Bronchial epithelial cell (primary cell): ENCODE measurements around the gene PPTC7. TPM values are rescaled to one million over a fixed set of nuclear protein-coding genes. Genes with fewer than 3 reads are reported as not detected.

ENCODE experiments used
- DNase-seq: peaks from one replicate; pipeline ENCODE4 v3.0.0-alpha.2; 2010; ENCODE audit warnings: low read depth
- FAIRE-seq: peaks from 2 replicates; lab custom pipeline; 2011; peaks lifted over from hg19 to GRCh38; lab: Jason Lieb, UNC
- H3K27me3 ChIP-seq: 2 replicates; pipeline ENCODE4 v1.5.1; 2011; ENCODE audit warnings: low read length; ENCODE audit not compliant: control insufficient read depth, insufficient read depth
- H3K36me3 ChIP-seq: 2 replicates; pipeline ENCODE4 v1.5.1; 2011; ENCODE audit warnings: low read length; ENCODE audit not compliant: control insufficient read depth, insufficient read depth
- H3K4me3 ChIP-seq: 2 replicates; pipeline ENCODE4 v1.5.1; 2011; ENCODE audit warnings: mild to moderate bottlenecking, low read depth, low read length, control low read depth
- CTCF ChIP-seq: IDR thresholded peaks from 2 replicates; pipeline ENCODE4 v1.5.1; 2011; ENCODE audit warnings: mild to moderate bottlenecking, moderate library complexity, low read length, control low read depth, inconsistent platforms; ENCODE audit not compliant: insufficient read depth, severe bottlenecking
- total RNA-seq: library from RNA; depleted of rRNA; stranded (reverse); fragments of >200 nt; gene quantifications from 2 replicates; pipeline ENCODE4 v1.2.1, GENCODE V29; 2014

The PPTC7 gene
- total RNA-seq, 1 donor from 2014 or later = 10.8 TPM

- Histone ChIP-seq H3K27me3 (no peaks in the 10 kb centered on the region), H3K4me3 (no peak overlapping the region), H3K36me3 (no peaks in the 10 kb centered on the region)
- FAIRE-seq (no peak), DNase-seq (no peak)
- no peak for TF ChIP-seq CTCF
These were observed 69.3 kb downstream of the PPTC7 start for GRCh38 chr12:110513842-110514241.

- Histone ChIP-seq H3K4me3 (no peak overlapping the region), H3K27me3 (no peaks in the 10 kb centered on the region), H3K36me3 (no peaks in the 10 kb centered on the region)
- DNase-seq = peak; percentile 23
- TF ChIP-seq CTCF = no peak
- FAIRE-seq = no peak
These were observed 75.0 kb downstream of the PPTC7 start for GRCh38 chr12:110508071-110508586.

GRCh38 chr12:110505332-110505731 lies 77.8 kb downstream of the PPTC7 start:
- H3K36me3 ChIP-seq = no peaks in the 10 kb centered on the region
- TF ChIP-seq CTCF = no peak
- H3K27me3 ChIP-seq = no peaks in the 10 kb centered on the region
- H3K4me3 ChIP-seq = no peak overlapping the region
- FAIRE-seq = no peak
- DNase-seq = no peak

- Histone ChIP-seq H3K4me3 (no peak overlapping the region), H3K36me3 (no peaks in the 10 kb centered on the region), H3K27me3 (no peaks in the 10 kb centered on the region)
- FAIRE-seq = no peak
- no peak for TF ChIP-seq CTCF
- no peak for DNase-seq
These were observed 79.7 kb downstream of the PPTC7 start for GRCh38 chr12:110503432-110503831.

- FAIRE-seq (no peak), DNase-seq (peak; percentile 95)
- TF ChIP-seq CTCF = no peak
- H3K4me3 ChIP-seq = peak within 1 kb of the TSS; percentile 70
- no peaks in the 10 kb centered on the region for H3K27me3 ChIP-seq
- H3K36me3 ChIP-seq = no peaks in the 10 kb centered on the region
These were observed 81.1 kb downstream of the PPTC7 start, which contains the start of the genes RAD9B and VPS29 for GRCh38 chr12:110501752-110502738. RAD9B (plus strand) TSS chr12:110502331; CDS start chr12:110502338, 7 bp downstream. VPS29 (minus strand) TSS chr12:110502111; CDS start chr12:110502051, 60 bp downstream.
